DMS153 (cell line): Measurements from ENCODE around the gene TBC1D5.

ENCODE experiments used
- DNase-seq: peaks from one replicate; lab custom pipeline; 2025; lab: John Stamatoyannopoulos, UW

Gene TBC1D5

GRCh38 chr3:17469954-17470353, 272.5 kb downstream of the TBC1D5 start:
- no peak for DNase-seq

DNA sequence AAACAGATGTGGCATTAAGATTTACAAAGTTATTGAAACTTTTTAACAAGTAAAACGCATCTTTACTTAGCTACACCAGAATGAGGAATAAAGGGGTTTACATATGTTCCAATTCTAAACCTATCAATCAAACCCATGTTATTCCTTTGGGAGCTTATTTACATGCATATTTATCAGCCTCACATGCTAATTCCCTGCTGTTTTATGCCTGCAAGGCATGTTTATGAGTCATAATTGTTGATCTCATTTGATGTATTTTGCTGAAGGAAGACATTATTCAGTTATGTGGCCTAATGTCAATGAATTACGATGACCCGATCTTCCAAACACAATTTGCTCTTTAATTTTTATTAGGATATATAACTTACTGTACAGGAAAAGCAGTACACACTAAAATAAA, 272.9 kb downstream of the TBC1D5 start:
- no peak for DNase-seq

- DNase-seq, result no peak
These were observed 276.4 kb downstream of the TBC1D5 start for GRCh38 chr3:17466028-17466427.

DNA sequence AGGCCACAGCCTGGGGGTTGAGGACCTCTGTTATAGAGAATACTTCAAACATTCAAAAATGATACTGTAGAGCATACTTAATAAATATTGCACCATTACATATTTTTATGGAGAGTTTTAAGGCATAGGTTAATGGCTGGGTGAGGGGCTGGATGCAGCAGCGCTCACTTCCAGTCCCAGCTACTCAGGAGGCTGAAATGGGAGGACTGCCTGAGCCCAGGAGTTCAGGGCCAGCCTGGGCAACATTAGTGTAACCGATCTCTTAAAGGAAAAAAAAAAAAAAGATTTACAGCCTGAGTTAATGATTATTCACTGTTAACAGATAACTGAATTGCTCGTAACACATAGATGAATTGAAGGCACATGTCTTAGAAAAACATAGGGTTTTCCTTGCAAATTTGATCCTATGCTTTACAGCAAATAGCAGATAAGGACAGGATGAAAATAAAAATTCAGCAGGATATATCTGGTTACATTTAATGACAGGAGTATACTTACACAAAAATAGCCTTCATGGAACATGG, 282.9 kb downstream of the TBC1D5 start:
- DNase-seq, result no peak

GRCh38 chr3:17456650-17457049, 285.8 kb downstream of the TBC1D5 start:
- no peak for DNase-seq

DNA sequence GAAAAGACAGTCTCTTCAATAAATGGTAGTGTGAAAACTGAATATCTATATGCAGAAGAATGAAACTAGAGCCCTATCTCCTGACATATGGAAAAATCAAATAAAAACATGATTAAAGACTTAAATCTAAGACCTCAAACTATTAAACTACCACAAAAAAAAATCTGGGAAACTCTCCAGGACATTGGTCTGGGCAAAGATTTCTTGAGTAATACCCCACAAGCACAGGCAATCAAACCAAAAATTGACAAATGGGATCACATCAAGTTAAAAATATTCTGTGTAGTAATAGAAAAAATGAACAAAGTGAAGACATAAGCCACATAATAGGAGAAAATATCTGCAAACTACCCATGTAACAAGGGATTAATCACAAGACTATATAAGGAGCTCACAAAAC, 286.4 kb downstream of the TBC1D5 start:
- DNase-seq, result no peak

DNA sequence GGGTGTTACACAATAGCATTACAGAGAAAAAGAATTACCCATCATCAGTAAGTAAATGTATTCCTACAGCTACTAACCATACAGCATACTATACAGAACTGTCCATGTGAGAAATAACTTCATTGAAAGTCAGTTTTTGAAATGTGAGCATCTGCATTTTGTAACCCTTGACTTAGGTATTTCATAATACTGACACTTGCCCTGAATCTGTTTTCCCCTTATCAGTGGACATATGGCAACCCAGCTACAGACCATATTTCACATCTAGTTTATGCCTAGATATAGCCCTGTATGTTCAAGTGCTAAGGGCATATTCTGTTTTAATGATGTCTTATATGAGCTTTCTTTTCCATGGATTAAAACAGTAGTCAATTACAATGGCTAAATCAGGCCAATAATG, 297.6 kb downstream of the TBC1D5 start:
- DNase-seq, result no peak

DNA sequence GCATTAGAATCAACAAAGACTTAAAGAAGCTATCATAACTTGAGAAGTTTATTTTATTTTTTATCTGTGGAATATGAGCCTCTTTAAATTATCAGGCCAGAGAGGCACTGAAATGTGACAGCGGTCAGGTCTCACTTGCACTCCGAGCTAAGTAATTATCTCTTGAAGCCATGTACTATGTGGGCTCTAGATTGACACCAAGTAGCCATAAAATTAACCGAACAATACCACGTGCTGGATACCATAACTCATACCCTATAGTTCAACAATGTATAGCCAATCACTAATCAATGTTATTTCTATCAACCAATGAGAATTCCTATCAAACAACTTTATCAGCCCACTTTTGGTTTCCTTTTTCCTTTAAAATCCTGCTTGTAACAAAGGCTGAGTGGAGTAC, 299.3 kb downstream of the TBC1D5 start:
- no peak for DNase-seq

- no peak for DNase-seq
These were observed 299.9 kb downstream of the TBC1D5 start for GRCh38 chr3:17442332-17443049.

DNA sequence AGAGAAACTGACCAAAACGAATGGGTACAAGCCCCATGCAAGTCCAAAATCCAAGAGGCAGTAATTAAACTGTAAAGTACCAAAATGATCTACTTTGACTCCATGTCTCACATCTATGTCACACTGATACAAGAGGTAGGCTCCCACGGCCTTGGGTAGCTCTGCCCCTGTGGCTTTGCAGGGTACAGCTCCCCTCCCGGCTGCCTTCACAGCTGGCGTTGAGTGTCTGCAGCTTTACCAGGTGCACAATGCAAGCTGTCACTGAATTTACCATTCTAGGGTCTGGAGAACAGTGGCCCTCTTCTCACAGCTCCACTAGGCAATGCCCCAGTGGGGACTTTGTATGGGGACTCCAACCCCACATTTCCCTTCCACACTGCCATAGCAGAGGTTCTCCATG, 308.6 kb downstream of the TBC1D5 start:
- no peak for DNase-seq

GRCh38 chr3:17432236-17432635, 310.2 kb downstream of the TBC1D5 start:
- DNase-seq, result no peak

- DNase-seq, result no peak
These were observed 310.9 kb downstream of the TBC1D5 start for GRCh38 chr3:17431484-17432045.

- DNase-seq, result no peak
These were observed 311.4 kb downstream of the TBC1D5 start for GRCh38 chr3:17431004-17431403.

GRCh38 chr3:17430582-17430981, 311.8 kb downstream of the TBC1D5 start:
- no peak for DNase-seq

GRCh38 chr3:17423786-17424536, 318.5 kb downstream of the TBC1D5 start:
- no peak for DNase-seq

GRCh38 chr3:17422636-17423035, 319.8 kb downstream of the TBC1D5 start:
- DNase-seq, result no peak

GRCh38 chr3:17420668-17421067, 321.8 kb downstream of the TBC1D5 start:
- DNase-seq, result peak; percentile 76

GRCh38 chr3:17412950-17413530, 329.4 kb downstream of the TBC1D5 start:
- peak; percentile 3 for DNase-seq

DNA sequence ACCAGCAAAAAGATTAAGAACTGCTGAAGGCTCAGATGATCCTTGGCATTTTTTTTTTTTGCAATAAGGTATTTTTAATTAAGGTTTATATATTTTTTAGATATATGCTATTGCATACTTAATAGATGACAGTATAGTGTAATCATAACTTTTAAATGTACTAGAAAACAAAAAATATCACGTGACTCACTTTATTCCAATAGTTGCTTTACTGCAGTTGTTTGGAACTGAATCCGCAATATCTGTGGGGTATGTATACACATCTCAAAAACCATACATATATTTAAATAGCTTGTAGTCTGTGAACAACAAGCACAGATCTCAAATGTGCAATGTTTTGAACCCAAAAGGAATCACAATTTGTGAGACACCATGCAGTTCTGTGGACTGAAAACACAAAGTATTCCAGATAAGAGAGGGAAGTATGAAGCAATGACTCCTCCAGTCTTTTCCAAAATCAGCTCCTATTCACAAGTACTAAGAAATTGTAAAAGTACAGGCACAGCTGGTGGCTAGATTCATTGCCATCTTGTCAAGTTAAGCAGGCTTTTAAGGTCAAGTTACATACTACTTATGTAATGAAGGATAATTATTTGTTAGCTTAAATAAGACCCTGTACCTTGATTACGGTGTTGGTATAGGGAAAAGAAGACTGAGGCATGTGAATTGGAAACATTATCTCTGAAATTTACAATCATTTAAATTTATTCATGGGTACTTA, 331.1 kb downstream of the TBC1D5 start:
- DNase-seq, result no peak

DNA sequence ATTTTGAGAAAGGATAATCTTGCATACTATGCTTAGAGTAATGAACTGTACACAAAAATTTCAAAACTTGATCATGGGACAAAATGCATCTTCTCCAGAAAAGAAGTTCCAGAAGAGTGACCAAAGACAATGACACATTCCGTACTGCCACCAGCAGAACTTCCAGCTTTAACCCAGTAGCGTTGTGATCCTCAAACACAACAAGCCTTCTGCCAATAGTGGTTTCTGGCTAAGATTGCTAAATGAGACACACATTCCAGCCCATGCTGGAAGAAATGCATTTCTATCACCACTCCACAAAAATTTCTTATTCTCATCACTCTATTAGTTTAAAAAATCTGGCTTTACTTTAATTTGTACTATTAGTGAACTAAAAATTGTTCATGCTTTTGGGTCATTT, 334.9 kb downstream of the TBC1D5 start:
- DNase-seq, result no peak

- DNase-seq, result no peak
These were observed 337.9 kb downstream of the TBC1D5 start for GRCh38 chr3:17404548-17404947.

- no peak for DNase-seq
These were observed 340.0 kb downstream of the TBC1D5 start for GRCh38 chr3:17402442-17402841.
